ENCODE measurements around the gene RGL1. TPM values are rescaled to one million over a fixed set of nuclear protein-coding genes. Genes with fewer than 3 reads are reported as not detected.

Gene RGL1
- total RNA-seq, 1 donor from 2014 or later: 15.0 TPM

DNA sequence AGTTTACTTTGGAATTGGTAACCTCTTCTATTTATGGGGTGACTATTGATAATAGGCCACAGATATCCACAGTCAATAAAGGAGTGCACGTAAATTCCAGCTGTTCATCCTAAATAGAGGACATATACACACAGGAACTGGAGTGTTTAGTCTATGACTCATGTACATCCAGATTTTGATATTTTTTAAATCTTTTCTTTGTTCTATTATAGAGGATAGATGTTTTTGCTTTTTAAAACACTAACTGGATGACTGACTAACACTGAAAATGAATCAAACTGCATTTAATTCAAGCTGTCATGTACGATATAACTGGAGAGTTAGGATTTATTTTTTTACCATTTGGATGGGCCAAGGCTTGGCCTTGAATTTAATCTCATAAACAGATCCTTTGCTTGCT is 45.9 kb downstream of the RGL1 start:
- no peaks in the 10 kb centered on the region for H3K36me3 ChIP-seq
- H2AFZ ChIP-seq (replicated peaks): no peak overlapping the region
- H3K27me3 Mint-ChIP-seq (ENCODE audit: insufficient read depth, low read depth): no peaks in the 10 kb centered on the region
- H3K4me3 ChIP-seq: no peak overlapping the region
- no peaks in the 10 kb centered on the region for H3K27me3 ChIP-seq
- no peaks in the 10 kb centered on the region for H3K9me3 ChIP-seq (ENCODE audit: low read depth)
- no peak overlapping the region for H3K4me2 ChIP-seq
- H3K27ac Mint-ChIP-seq: no peak overlapping the region
- H3K79me2 ChIP-seq (ENCODE audit: low read depth): no peaks in the 10 kb centered on the region
- H3K36me3 Mint-ChIP-seq: peaks cover 11% of the 10 kb centered on the region
- TF ChIP-seq EZH2phosphoT487 (IDR thresholded peaks at IDR 0.05) (no peak), EZH2 (IDR thresholded peaks at IDR 0.05) (no peak)
- TF ChIP-seq, protein P1, sequence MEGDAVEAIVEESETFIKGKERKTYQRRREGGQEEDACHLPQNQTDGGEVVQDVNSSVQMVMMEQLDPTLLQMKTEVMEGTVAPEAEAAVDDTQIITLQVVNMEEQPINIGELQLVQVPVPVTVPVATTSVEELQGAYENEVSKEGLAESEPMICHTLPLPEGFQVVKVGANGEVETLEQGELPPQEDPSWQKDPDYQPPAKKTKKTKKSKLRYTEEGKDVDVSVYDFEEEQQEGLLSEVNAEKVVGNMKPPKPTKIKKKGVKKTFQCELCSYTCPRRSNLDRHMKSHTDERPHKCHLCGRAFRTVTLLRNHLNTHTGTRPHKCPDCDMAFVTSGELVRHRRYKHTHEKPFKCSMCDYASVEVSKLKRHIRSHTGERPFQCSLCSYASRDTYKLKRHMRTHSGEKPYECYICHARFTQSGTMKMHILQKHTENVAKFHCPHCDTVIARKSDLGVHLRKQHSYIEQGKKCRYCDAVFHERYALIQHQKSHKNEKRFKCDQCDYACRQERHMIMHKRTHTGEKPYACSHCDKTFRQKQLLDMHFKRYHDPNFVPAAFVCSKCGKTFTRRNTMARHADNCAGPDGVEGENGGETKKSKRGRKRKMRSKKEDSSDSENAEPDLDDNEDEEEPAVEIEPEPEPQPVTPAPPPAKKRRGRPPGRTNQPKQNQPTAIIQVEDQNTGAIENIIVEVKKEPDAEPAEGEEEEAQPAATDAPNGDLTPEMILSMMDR (IDR thresholded peaks at IDR 0.05): no peak
- peaks cover 3% of the 10 kb centered on the region for H3K4me1 ChIP-seq
- H3K4me3 Mint-ChIP-seq: no peak overlapping the region
- H3K9me3 Mint-ChIP-seq: no peaks in the 10 kb centered on the region
- H3K9ac ChIP-seq: no peak overlapping the region
- no peak overlapping the region for H3K27ac ChIP-seq
- H4K20me1 ChIP-seq (ENCODE audit: low read depth): no peaks in the 10 kb centered on the region
- H3F3A ChIP-seq (ENCODE audit: low read depth): no peaks in the 10 kb centered on the region
- H3K4me1 Mint-ChIP-seq: peaks cover 15% of the 10 kb centered on the region
- no peak for DNase-seq (ENCODE audit: low spot score)

DNA sequence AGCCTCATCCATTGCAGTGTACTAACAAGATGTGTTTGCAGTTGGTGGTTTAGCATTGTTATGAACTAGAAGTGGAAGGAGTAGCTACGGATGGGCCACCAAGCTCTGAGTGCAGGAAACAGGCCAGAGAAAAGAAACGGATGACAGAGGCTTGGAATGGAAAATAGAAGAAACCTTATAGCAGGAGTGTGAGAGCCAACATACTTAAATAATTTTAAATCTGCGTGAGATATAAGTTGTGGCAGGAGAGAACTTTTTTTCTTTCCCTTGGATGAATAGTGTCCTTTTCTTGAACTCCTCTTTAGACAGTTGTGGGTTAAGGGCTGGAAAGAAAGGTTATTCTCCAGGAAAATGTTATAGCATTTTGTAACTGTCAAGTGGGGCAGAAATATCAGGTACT is 54.2 kb downstream of the RGL1 start:
- no peaks in the 10 kb centered on the region for H3F3A ChIP-seq (ENCODE audit: low read depth)
- H3K4me3 ChIP-seq: no peak overlapping the region
- no peaks in the 10 kb centered on the region for H3K36me3 ChIP-seq
- no peaks in the 10 kb centered on the region for H3K27me3 ChIP-seq
- Mint-ChIP-seq H3K36me3 (peaks cover 27% of the 10 kb centered on the region), H3K9me3 (peaks cover 4% of the 10 kb centered on the region), H3K27me3 (ENCODE audit: insufficient read depth, low read depth) (no peaks in the 10 kb centered on the region), H3K27ac (no peak overlapping the region), H3K4me3 (no peak overlapping the region), H3K4me1 (peaks cover 4% of the 10 kb centered on the region)
- H3K9me3 ChIP-seq (ENCODE audit: low read depth): no peaks in the 10 kb centered on the region
- no peak overlapping the region for H2AFZ ChIP-seq (replicated peaks)
- no peaks in the 10 kb centered on the region for H3K4me1 ChIP-seq
- no peak for DNase-seq (ENCODE audit: low spot score)
- H3K4me2 ChIP-seq: no peak overlapping the region
- H3K27ac ChIP-seq: no peak overlapping the region
- TF ChIP-seq, protein P1 (IDR thresholded peaks at IDR 0.05): no peak
- no peak for TF ChIP-seq EZH2phosphoT487 (IDR thresholded peaks at IDR 0.05)
- TF ChIP-seq EZH2 (IDR thresholded peaks at IDR 0.05): no peak
- no peaks in the 10 kb centered on the region for H4K20me1 ChIP-seq (ENCODE audit: low read depth)
- H3K79me2 ChIP-seq (ENCODE audit: low read depth): no peaks in the 10 kb centered on the region
- no peak overlapping the region for H3K9ac ChIP-seq

DNA sequence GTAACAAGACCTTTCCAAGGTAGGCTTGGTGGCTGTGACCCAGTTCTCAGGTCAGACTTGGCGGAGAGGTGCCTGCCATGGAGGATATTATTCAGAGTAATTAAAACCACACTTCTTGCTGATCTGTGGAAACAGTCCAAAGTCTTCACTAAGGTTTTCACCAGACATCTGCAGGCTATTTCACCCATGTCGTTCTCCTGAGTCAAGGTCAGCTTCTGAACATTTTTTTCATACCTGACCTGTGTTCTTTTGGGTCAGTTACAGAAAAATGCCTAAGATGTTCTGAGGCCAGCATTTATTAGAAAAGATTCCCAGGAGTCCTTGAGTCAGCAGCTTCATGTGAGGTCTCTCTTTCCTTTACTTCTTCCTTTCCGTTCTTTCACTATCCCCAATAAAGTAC is 54.9 kb downstream of the RGL1 start:
- H3K27me3 ChIP-seq: no peaks in the 10 kb centered on the region
- Mint-ChIP-seq H3K36me3 (peaks cover 30% of the 10 kb centered on the region), H3K4me3 (no peak overlapping the region), H3K27me3 (ENCODE audit: insufficient read depth, low read depth) (no peaks in the 10 kb centered on the region), H3K4me1 (no peaks in the 10 kb centered on the region), H3K27ac (no peak overlapping the region), H3K9me3 (peaks cover 4% of the 10 kb centered on the region)
- TF ChIP-seq, protein P1 (IDR thresholded peaks at IDR 0.05): no peak
- TF ChIP-seq EZH2phosphoT487 (IDR thresholded peaks at IDR 0.05): no peak
- no peaks in the 10 kb centered on the region for H3K79me2 ChIP-seq (ENCODE audit: low read depth)
- H2AFZ ChIP-seq (replicated peaks): no peak overlapping the region
- H3K9ac ChIP-seq: no peak overlapping the region
- H4K20me1 ChIP-seq (ENCODE audit: low read depth): no peaks in the 10 kb centered on the region
- H3K4me2 ChIP-seq: no peak overlapping the region
- no peak overlapping the region for H3K27ac ChIP-seq
- H3K4me1 ChIP-seq: no peaks in the 10 kb centered on the region
- H3K9me3 ChIP-seq (ENCODE audit: low read depth): no peaks in the 10 kb centered on the region
- no peaks in the 10 kb centered on the region for H3K36me3 ChIP-seq
- DNase-seq (ENCODE audit: low spot score): no peak
- H3F3A ChIP-seq (ENCODE audit: low read depth): no peaks in the 10 kb centered on the region
- no peak overlapping the region for H3K4me3 ChIP-seq
